UCSD-AML1 (cell line): ENCODE measurements around the gene CD8B.
"Not testable (repeated sequence)": the region's sequence is repeated elsewhere in the genome, so short reads cannot be mapped to it uniquely, and the experiment has no call there.

Source experiments
- DNase-seq: peaks from one replicate; lab custom pipeline; 2025; ENCODE audit not compliant: unreplicated experiment; lab: John Stamatoyannopoulos, UW

The CD8B gene

DNA sequence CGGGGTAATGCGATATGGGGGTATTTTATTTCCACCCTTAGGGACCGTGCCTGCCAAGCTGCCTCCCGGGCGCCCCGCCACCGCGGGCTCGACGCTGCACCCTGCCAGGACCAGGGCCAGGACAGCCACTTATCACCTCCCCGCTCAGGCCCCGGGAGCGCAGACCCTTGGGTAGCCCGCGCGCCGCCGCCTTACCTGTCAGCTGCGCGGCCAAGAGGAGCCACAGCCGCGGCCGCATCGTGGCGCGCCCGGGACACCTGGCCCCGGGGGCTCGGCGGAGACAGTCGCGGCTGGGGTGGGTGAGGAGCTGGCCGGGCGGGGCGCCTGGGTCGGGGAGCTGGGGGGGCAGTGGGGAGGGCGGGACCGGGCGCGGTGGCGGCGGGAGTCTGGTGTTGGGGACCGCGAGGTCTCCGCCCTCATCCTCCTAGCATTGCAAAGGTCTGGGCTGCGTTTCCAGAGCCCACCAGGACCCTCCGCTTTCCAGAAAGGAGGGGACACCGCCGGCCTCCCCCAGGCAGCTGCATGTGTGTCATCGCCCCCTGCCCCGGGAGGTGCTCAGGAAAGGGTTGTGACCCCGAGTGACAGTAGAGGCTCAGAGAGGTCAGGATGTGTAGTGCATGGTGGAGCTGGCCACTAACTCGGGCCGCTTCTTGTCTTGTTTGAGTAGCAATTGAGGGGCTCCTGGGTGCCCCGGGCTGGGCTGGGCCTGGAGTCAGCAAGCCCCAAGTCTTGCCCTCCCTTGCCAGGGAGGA is at the start of gene CD8B:
TSS of gene CD8B (minus strand) at position 259 of the 752 bp plus-strand sequence. CDS start at position 238, 21 bp downstream.
- not testable (repeated sequence) for DNase-seq

DNA sequence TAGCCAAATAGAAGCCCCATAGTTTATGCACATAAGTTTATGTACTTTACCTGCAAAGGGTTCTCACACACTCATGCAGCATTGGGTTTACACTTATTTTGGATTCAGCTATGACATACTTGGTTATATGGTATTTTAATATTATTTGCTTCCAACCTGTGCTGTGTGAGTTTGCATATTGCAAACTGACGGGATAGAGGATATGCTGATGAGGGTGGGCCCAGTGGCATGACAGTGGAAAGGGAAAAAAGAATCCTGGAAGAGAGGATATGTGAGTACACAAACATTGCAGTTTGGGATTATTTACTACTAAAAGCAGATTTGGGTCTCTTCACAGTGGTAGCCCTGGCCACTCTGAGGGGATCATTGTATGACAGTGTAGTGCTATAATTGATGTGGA is 44.2 kb upstream of the CD8B start:
- not testable (repeated sequence) for DNase-seq

GRCh38 chr2:86900687-86901086 is 39.0 kb upstream of the CD8B start:
- DNase-seq, result not testable (repeated sequence)

GRCh38 chr2:86886026-86886425 is 24.3 kb upstream of the CD8B start:
- DNase-seq, result not testable (repeated sequence)

- not testable (repeated sequence) for DNase-seq
Observed at GRCh38 chr2:86882865-86883264, 21.2 kb upstream of the CD8B start.

GRCh38 chr2:86882118-86882665 is 20.5 kb upstream of the CD8B start:
- not testable (repeated sequence) for DNase-seq

- not testable (repeated sequence) for DNase-seq
Observed at GRCh38 chr2:86878986-86879385, 17.3 kb upstream of the CD8B start.

DNA sequence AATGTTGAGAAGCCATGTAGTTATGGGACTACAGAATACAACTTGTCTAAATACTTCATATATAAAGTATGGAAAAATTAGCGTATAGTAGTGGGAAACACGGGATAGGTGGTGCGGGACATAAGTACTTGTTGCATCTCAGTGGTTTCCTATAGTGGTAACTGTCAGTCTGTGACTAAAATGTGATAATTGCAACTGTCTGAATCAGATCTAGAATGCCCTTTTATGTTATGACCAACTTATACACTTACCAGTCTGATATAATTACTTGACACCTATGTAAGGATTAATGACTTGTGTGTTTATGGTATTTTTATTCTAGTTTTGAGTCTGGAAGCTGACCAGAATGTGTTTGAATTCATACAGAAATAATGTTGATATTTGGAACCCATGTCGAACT is 9.3 kb upstream of the CD8B start:
- DNase-seq, result not testable (repeated sequence)

GRCh38 chr2:86868895-86869468 is 7.3 kb upstream of the CD8B start:
- not testable (repeated sequence) for DNase-seq

GRCh38 chr2:86862380-86862703 is 656 bp upstream of the CD8B start:
- DNase-seq, result not testable (repeated sequence)

GRCh38 chr2:86861175-86861574 is 511 bp downstream of the CD8B start:
- DNase-seq, result not testable (repeated sequence)

DNA sequence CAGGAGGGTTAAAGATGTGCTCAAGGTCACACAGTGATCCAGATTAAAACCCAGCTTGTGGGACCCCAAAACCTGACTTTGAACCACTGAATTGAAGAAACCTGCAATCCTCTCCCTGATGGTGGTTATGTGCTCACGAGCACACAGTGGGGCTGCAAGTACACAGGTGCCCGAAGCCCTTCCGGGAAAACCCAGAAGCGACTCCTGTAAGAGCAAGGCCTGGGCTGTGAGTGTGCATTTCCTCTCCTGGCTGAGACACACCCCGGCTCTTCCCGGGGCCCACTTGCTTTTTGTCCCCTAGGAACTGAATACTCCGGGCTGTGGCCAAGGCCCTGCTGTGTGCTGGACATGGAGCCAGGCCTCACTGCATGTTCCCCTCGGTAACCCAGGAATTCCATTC is 1.1 kb downstream of the CD8B start:
- DNase-seq, result not testable (repeated sequence)

DNA sequence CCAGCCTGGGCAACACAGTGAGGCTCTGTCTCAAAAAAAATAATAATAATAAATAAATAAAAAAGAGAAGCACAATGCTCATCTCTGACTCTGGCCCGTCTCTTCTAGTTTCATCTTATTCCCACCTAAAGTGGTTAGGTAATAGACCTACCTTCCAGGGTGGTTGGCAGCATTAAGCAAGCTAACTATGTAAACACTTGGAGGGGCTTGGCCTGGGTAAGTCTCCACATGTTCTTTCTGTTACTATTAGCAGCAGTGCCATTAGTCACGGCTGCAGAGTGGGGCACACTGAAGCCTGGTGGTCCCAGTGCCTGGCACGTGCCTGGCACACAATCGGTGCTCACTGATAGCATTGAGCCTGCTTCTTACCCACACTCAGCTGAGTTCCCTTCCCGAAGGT is 4.0 kb downstream of the CD8B start:
- not testable (repeated sequence) for DNase-seq

GRCh38 chr2:86856498-86856897 is 5.2 kb downstream of the CD8B start:
- not testable (repeated sequence) for DNase-seq

- DNase-seq, result not testable (repeated sequence)
Observed at GRCh38 chr2:86855981-86856380, 5.7 kb downstream of the CD8B start.

GRCh38 chr2:86851581-86851980 is 10.1 kb downstream of the CD8B start:
- DNase-seq, result not testable (repeated sequence)

DNA sequence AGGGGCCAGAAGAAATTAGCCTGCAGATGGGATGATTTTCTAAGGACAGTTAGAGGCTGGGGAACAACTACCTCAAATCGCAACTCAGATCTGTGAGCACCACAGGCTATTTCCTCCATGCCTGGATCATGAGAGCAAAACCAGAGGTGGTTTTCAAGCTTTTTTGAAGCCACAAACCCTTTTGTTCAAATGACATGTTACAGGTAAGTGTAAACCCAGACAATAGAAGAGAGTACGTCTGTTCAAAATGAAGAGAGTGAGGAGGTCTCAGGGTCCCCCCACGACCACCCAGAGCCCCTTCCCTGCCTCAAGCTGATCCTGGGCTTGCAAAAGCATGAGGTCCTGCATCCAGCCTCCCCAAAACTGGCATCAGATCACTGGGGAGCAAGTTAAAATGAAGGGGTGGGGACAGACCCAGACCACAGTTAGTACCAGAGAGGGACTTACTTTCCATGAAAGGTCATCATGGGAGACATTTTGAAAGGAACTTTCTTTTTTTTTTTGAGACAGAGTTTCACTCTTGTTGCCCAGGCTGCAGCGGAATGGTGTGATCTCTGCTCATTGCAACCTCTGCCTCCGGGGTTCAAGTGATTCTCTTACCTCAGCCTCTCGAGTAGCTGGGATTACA is 19.0 kb downstream of the CD8B start:
- not testable (repeated sequence) for DNase-seq

DNA sequence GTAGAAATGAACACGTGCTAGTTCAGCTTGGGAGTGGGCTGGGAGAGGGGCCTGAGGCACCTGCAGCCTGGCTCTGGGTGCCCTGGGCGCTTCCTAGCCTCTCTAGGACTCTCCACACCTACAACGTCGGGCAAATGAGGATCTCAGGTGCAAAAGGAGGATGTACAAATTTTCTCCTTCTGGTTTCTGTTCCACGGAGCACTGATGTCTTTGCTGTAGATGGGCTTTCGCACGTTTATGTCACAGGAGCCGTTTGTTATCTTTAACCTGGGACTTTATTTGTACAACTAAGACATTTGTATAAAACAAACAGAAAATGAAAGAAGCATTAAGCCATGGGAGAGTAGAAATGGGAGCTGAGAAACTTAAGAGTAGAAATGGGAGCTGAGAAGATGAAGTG is 20.4 kb downstream of the CD8B start:
- not testable (repeated sequence) for DNase-seq

DNA sequence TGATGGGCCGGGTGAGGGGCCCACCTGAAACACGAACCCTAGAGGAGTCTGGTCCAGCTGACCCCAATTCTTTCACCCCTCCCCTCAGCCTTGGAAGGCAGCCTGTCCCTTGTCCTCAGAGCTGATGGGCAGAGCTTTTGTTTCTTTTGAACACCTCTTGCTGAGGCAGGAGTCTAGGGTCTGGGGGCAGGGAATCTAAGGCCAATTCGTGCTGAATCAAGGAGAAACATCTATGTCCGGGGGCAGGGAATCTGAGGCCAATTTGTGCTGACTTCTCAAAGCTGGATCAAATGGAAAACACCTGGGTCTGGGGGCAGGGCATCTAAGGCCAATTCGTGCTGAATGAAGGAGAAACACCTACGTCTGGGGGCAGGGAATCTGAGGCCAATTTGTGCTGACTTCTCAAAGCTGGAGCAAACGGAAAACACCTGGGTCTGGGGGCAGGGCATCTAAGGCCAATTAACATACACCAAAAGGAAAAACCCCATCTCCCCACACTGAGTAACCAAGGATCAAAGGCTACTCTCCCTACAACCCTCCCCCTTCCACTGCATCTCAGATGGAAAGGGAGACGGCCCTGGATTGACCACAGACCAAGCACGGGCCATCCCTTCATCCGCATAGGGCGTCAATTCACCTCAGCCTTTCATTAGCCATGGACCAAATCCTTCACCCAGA is 21.7 kb downstream of the CD8B start:
- DNase-seq, result not testable (repeated sequence)

DNA sequence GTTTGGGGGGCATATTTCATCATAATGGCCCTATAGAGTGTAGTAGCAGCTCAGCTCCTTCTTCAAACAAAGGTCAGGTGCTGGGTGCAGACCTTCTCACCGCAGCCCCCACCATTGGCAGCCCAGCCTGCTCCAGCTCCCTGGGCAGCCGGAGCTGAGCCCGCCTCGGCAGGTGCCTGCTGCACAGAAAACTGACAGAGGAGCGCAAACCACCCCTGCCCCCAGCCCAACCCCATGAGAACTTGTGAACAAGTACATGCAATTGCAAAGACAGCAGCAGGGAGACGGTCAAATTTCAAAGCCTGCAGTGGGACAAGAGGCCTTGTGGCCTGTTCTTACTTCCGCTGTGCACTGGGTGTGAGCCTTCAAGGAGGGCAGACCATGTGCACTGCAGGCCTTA is 22.2 kb downstream of the CD8B start:
- not testable (repeated sequence) for DNase-seq

DNA sequence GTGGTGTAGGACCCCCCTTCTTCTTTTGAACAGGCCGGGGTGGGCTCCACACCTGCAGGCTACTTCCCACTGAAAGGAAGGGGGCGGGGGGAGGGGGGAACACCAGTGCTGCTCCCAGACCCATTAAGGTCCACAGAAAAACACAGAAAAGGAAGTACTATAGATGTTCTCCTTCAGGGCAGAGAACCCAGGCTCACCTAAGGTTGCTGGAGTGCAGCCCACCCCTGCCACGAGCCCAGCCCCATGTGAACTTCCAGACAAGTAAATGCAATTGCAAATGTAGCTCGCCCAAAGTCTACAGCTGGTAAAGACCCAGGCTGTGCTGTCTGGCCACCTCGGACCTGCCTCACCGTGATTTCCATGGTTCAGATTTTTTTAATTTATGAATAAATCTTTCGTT is 24.0 kb downstream of the CD8B start:
- not testable (repeated sequence) for DNase-seq
